HCT116 (cell line): Measurements from ENCODE around the gene SPON1.

Source experiments
- POLR2A ChIP-seq: IDR thresholded peaks from 2 replicates; pipeline ENCODE4 v1.7.0; 2011; ENCODE audit warnings: borderline replicate concordance; ENCODE audit not compliant: insufficient read depth, insufficient read length; ENCODE audit errors: extremely low read depth
- POLR2AphosphoS5 ChIP-seq: IDR thresholded peaks from 2 replicates; pipeline ENCODE4 v1.6.1; 2011; ENCODE audit warnings: mild to moderate bottlenecking, low read depth, low read length, moderate library complexity
- SP1 ChIP-seq: IDR thresholded peaks from 2 replicates; pipeline ENCODE4 v1.6.1; 2012; ENCODE audit warnings: low read depth
- YY1 ChIP-seq: IDR thresholded peaks from 2 replicates; pipeline ENCODE4 v1.6.1; 2011; ENCODE audit warnings: low read length, low read depth, moderate library complexity, mild to moderate bottlenecking; ENCODE audit not compliant: insufficient replicate concordance; ENCODE audit errors: extremely low read depth
- TF ChIP-seq, protein P1 (sequence below), 3 experiments: fragments of 200-600 bp in 1 of 3; sonication (generic) in 1 of 3; IDR thresholded peaks in 2 of 3; conservative IDR thresholded peaks in 1 of 3; 2 replicates each; pipeline ENCODE4 v1.5.1; 2012 to 2017; ENCODE audit warnings: low read depth in 2 of 3, low read length in 2 of 3, antibody characterized with exemption in 1 of 3, borderline replicate concordance in 1 of 3, control low read depth in 1 of 3, mild to moderate bottlenecking in 1 of 3, mixed read lengths in 1 of 3, mixed run types in 1 of 3, moderate library complexity in 1 of 3; ENCODE audit not compliant: insufficient read depth in 1 of 3
- TF ChIP-seq, protein P2 (sequence below): IDR thresholded peaks from 2 replicates; pipeline ENCODE4 v1.6.1; 2011; ENCODE audit warnings: mild to moderate bottlenecking, low read length, moderate library complexity; ENCODE audit not compliant: insufficient replicate concordance; ENCODE audit errors: extremely low read depth
- TF ChIP-seq, protein P3 (sequence below): IDR thresholded peaks from 2 replicates; pipeline ENCODE4 v1.6.1; 2012
- TF ChIP-seq, protein P4 (sequence below): IDR thresholded peaks from 2 replicates; pipeline ENCODE4 v1.6.1; 2012

DNA sequence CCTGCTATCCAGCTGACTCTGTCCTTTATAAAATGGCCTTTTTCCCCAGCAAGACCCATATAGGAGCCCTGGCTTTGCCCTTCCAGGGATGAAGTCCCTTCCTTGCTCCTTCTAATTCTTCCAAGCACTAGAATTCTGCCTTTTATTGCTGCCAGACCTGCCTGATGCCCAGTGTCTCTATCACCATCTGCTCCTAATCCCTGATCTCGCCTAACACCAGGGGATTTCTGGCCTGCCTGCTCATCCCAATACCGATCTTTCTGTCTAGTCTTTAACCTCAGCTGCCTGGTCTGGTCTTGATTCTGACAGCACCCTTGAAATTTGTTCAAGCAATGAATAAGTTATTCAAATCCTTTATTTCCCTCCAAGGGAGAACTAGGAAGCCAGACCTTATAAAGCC is 150.2 kb downstream of the SPON1 start:
- TF ChIP-seq POLR2A: no peak
- TF ChIP-seq, protein P1, sequence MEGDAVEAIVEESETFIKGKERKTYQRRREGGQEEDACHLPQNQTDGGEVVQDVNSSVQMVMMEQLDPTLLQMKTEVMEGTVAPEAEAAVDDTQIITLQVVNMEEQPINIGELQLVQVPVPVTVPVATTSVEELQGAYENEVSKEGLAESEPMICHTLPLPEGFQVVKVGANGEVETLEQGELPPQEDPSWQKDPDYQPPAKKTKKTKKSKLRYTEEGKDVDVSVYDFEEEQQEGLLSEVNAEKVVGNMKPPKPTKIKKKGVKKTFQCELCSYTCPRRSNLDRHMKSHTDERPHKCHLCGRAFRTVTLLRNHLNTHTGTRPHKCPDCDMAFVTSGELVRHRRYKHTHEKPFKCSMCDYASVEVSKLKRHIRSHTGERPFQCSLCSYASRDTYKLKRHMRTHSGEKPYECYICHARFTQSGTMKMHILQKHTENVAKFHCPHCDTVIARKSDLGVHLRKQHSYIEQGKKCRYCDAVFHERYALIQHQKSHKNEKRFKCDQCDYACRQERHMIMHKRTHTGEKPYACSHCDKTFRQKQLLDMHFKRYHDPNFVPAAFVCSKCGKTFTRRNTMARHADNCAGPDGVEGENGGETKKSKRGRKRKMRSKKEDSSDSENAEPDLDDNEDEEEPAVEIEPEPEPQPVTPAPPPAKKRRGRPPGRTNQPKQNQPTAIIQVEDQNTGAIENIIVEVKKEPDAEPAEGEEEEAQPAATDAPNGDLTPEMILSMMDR (IDR thresholded peaks at IDR 0.05 in 2 of 3, conservative IDR thresholded peaks at IDR 0.05 in 1 of 3; ENCODE audit: borderline replicate concordance in 1 of 3, insufficient read depth in 1 of 3, low read depth in 2 of 3, low read length in 2 of 3): no peak
- TF ChIP-seq, protein P2, sequence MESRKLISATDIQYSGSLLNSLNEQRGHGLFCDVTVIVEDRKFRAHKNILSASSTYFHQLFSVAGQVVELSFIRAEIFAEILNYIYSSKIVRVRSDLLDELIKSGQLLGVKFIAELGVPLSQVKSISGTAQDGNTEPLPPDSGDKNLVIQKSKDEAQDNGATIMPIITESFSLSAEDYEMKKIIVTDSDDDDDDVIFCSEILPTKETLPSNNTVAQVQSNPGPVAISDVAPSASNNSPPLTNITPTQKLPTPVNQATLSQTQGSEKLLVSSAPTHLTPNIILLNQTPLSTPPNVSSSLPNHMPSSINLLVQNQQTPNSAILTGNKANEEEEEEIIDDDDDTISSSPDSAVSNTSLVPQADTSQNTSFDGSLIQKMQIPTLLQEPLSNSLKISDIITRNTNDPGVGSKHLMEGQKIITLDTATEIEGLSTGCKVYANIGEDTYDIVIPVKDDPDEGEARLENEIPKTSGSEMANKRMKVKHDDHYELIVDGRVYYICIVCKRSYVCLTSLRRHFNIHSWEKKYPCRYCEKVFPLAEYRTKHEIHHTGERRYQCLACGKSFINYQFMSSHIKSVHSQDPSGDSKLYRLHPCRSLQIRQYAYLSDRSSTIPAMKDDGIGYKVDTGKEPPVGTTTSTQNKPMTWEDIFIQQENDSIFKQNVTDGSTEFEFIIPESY: no peak
- TF ChIP-seq, protein P3, sequence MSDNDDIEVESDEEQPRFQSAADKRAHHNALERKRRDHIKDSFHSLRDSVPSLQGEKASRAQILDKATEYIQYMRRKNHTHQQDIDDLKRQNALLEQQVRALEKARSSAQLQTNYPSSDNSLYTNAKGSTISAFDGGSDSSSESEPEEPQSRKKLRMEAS: no peak
- no peak for TF ChIP-seq YY1
- TF ChIP-seq, protein P4, sequence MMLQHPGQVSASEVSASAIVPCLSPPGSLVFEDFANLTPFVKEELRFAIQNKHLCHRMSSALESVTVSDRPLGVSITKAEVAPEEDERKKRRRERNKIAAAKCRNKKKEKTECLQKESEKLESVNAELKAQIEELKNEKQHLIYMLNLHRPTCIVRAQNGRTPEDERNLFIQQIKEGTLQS: no peak
- TF ChIP-seq SP1: no peak
- no peak for TF ChIP-seq POLR2AphosphoS5
